RWPE2 (cell line): Measurements from ENCODE around the gene DNMBP.

Source experiments
- ATAC-seq: fragments of 200-7000 bp; cut with Tn5 transposase; 3 replicates; pipeline ENCODE4 v1.9.1; 2021; ENCODE audit warnings: low read depth
- DNase-seq: peaks from one replicate; pipeline ENCODE4 v3.0.0-alpha.2; 2020; ENCODE audit warnings: low spot score
- H3K27ac ChIP-seq: fragments of 450-650 bp; 2 replicates; pipeline ENCODE4 v1.5.1; 2017; ENCODE audit warnings: mild to moderate bottlenecking; ENCODE audit not compliant: poor library complexity, severe bottlenecking
- H3K27me3 ChIP-seq: fragments of 250-450 bp; sonication (Bioruptor Pico); 2 replicates; pipeline ENCODE4 v1.5.1; 2021; ENCODE audit warnings: mild to moderate bottlenecking, moderate library complexity; ENCODE audit not compliant: insufficient read depth, poor library complexity, severe bottlenecking
- H3K36me3 ChIP-seq: fragments of 250-450 bp; sonication (Bioruptor Pico); 2 replicates; pipeline ENCODE4 v1.5.1; 2020; ENCODE audit warnings: low read depth, mild to moderate bottlenecking, moderate library complexity
- H3K4me1 ChIP-seq: fragments of 250-450 bp; sonication (Bioruptor Pico); 2 replicates; pipeline ENCODE4 v1.5.1; 2021; ENCODE audit warnings: mild to moderate bottlenecking, moderate library complexity; ENCODE audit not compliant: insufficient read depth, poor library complexity, severe bottlenecking
- H3K4me3 ChIP-seq: fragments of 250-450 bp; sonication (Bioruptor Pico); 2 replicates; pipeline ENCODE4 v1.5.1; 2021; ENCODE audit warnings: mild to moderate bottlenecking, moderate library complexity; ENCODE audit not compliant: severe bottlenecking
- H3K9me3 ChIP-seq: fragments of 250-450 bp; sonication (Bioruptor Pico); 2 replicates; pipeline ENCODE4 v1.5.1; 2021; ENCODE audit warnings: mild to moderate bottlenecking, moderate library complexity; ENCODE audit not compliant: severe bottlenecking
- CTCF ChIP-seq: fragments of 450-650 bp; IDR thresholded peaks from one replicate; pipeline ENCODE4 v1.5.1; 2017; ENCODE audit warnings: mild to moderate bottlenecking, moderate library complexity; ENCODE audit not compliant: poor library complexity, severe bottlenecking

Gene DNMBP

GRCh38 chr10:100025576-100025975, 15.8 kb upstream of the DNMBP start:
- Histone ChIP-seq H3K36me3 (no peaks in the 10 kb centered on the region), H3K27me3 (no peaks in the 10 kb centered on the region), H3K27ac (no peak overlapping the region), H3K4me1 (no peaks in the 10 kb centered on the region), H3K4me3 (no peak overlapping the region), H3K9me3 (peaks cover 3% of the 10 kb centered on the region)
- DNase-seq: no peak
- no peak for ATAC-seq
- no peak for TF ChIP-seq CTCF

- Histone ChIP-seq H3K4me1 (no peaks in the 10 kb centered on the region), H3K9me3 (peaks cover 3% of the 10 kb centered on the region), H3K4me3 (no peak overlapping the region), H3K27me3 (no peaks in the 10 kb centered on the region), H3K27ac (no peak overlapping the region), H3K36me3 (no peaks in the 10 kb centered on the region)
- DNase-seq: no peak
- ATAC-seq: no peak
- no peak for TF ChIP-seq CTCF
Measured at GRCh38 chr10:100024748-100025147, 15.0 kb upstream of the DNMBP start.

- Histone ChIP-seq H3K27ac (no peak overlapping the region), H3K4me1 (no peaks in the 10 kb centered on the region), H3K9me3 (no peaks in the 10 kb centered on the region), H3K4me3 (no peak overlapping the region), H3K27me3 (no peaks in the 10 kb centered on the region), H3K36me3 (no peaks in the 10 kb centered on the region)
- no peak for TF ChIP-seq CTCF
- DNase-seq (no peak), ATAC-seq (peak; percentile 52; the same call in 1 of the 3 replicates)
Measured at GRCh38 chr10:100022403-100022802, 12.7 kb upstream of the DNMBP start.

GRCh38 chr10:100021322-100021721, 11.6 kb upstream of the DNMBP start:
- Histone ChIP-seq H3K4me1 (no peaks in the 10 kb centered on the region), H3K4me3 (no peak overlapping the region), H3K27me3 (no peaks in the 10 kb centered on the region), H3K36me3 (no peaks in the 10 kb centered on the region), H3K9me3 (no peaks in the 10 kb centered on the region), H3K27ac (no peak overlapping the region)
- ATAC-seq: no peak
- no peak for DNase-seq
- TF ChIP-seq CTCF: no peak

- DNase-seq (no peak), ATAC-seq (no peak)
- H3K9me3 ChIP-seq: no peaks in the 10 kb centered on the region
- TF ChIP-seq CTCF: no peak
- H3K27ac ChIP-seq: no peak overlapping the region
- no peaks in the 10 kb centered on the region for H3K36me3 ChIP-seq
- no peak overlapping the region for H3K4me3 ChIP-seq
- no peaks in the 10 kb centered on the region for H3K27me3 ChIP-seq
- H3K4me1 ChIP-seq: no peaks in the 10 kb centered on the region
Measured at GRCh38 chr10:100020886-100021253, 11.1 kb upstream of the DNMBP start.
